Measurements from ENCODE around the gene LCN12.

The LCN12 gene

GRCh38 chr9:136974817-136975535, 22.9 kb downstream of the LCN12 start:
- DNase-seq (ENCODE audit: low spot score) = no peak

GRCh38 chr9:136975644-136976043, 23.6 kb downstream of the LCN12 start:
- DNase-seq (ENCODE audit: low spot score) = no peak

GRCh38 chr9:136977223-136977622, 25.1 kb downstream of the LCN12 start, which contains the start of gene PTGDS:
PTGDS (plus strand) TSS chr9:136977504; CDS start chr9:136977579, 75 bp downstream.
- no peak for DNase-seq (ENCODE audit: low spot score)

GRCh38 chr9:136977649-136978072, 25.6 kb downstream of the LCN12 start:
- DNase-seq (ENCODE audit: low spot score) = no peak

GRCh38 chr9:136978073-136978864, 26.2 kb downstream of the LCN12 start:
- DNase-seq (ENCODE audit: low spot score) = peak; percentile 96

- DNase-seq (ENCODE audit: low spot score) = no peak
Observed at GRCh38 chr9:136978865-136979544, 26.9 kb downstream of the LCN12 start.

GRCh38 chr9:136979769-136980587, 27.9 kb downstream of the LCN12 start:
- no peak for DNase-seq (ENCODE audit: low spot score)

GRCh38 chr9:136980669-136981478, 28.8 kb downstream of the LCN12 start:
- DNase-seq (ENCODE audit: low spot score) = no peak

- no peak for DNase-seq (ENCODE audit: low spot score)
Observed at GRCh38 chr9:136981588-136982231, 29.6 kb downstream of the LCN12 start.

- no peak for DNase-seq (ENCODE audit: low spot score)
Observed at GRCh38 chr9:136982232-136983051, 30.4 kb downstream of the LCN12 start, which contains the start of gene LCNL1. LCNL1 (plus strand) TSS chr9:136982993; CDS start chr9:136983587, 594 bp downstream.

- DNase-seq (ENCODE audit: low spot score) = no peak
Observed at GRCh38 chr9:136983167-136983566, 31.1 kb downstream of the LCN12 start.

GRCh38 chr9:136983656-136984314, 31.7 kb downstream of the LCN12 start:
- no peak for DNase-seq (ENCODE audit: low spot score)

- no peak for DNase-seq (ENCODE audit: low spot score)
Observed at GRCh38 chr9:136984464-136985026, 32.5 kb downstream of the LCN12 start.

GRCh38 chr9:136985027-136985602, 33.0 kb downstream of the LCN12 start:
- no peak for DNase-seq (ENCODE audit: low spot score)

- no peak for DNase-seq (ENCODE audit: low spot score)
Observed at GRCh38 chr9:136985853-136986252, 33.8 kb downstream of the LCN12 start.

GRCh38 chr9:136988872-136989271, 36.8 kb downstream of the LCN12 start:
- DNase-seq (ENCODE audit: low spot score) = no peak

- no peak for DNase-seq (ENCODE audit: low spot score)
Observed at GRCh38 chr9:136990242-136990911, 38.3 kb downstream of the LCN12 start.

All from GM03348 (cell line).